ENCODE measurements around the gene SAT1. TPM values are rescaled to one million over a fixed set of nuclear protein-coding genes. Genes with fewer than 3 reads are reported as not detected.

The SAT1 gene
- total RNA-seq, 2 experiments from 2014 or later = 86.3 to 89.7 TPM

- no peaks in the 10 kb centered on the region for H3K27me3 Mint-ChIP-seq
- ChIA-PET CTCF (interaction anchor here (0.5 to 2.7 kb wide), 12 partner anchors 10 to 270 kb away, joined by 3 to 14 read pairs (median 4); no protein-coding TSS in a partner anchor), POLR2A (interaction anchor here (0.6 to 1.5 kb wide), 3 partner anchors 11 to 118 kb away, joined by 5 to 10 read pairs (median 9); no protein-coding TSS in a partner anchor)
- H3K4me1 Mint-ChIP-seq = peaks cover 40% of the 10 kb centered on the region
- peaks cover 25% of the 10 kb centered on the region for H3K36me3 Mint-ChIP-seq (ENCODE audit: low read depth)
- H3K9me3 Mint-ChIP-seq = no peaks in the 10 kb centered on the region
- peak overlapping the region; percentile 95 for H3K4me3 Mint-ChIP-seq
- peak overlapping the region; percentile 98 for H3K27ac Mint-ChIP-seq
- DNase-seq = peak; percentile 10
Observed at GRCh38 chrX:23783589-23784469, 856 bp downstream of the SAT1 start.

- Mint-ChIP-seq H3K36me3 (ENCODE audit: low read depth) (peaks cover 25% of the 10 kb centered on the region), H3K27ac (peak overlapping the region; percentile 98), H3K4me1 (peaks cover 40% of the 10 kb centered on the region), H3K27me3 (no peaks in the 10 kb centered on the region), H3K9me3 (no peaks in the 10 kb centered on the region), H3K4me3 (peak overlapping the region; percentile 95)
- POLR2A ChIA-PET = interaction anchor here (0.6 kb wide), 1 partner anchor 12 kb away, joined by 5 read pairs; no protein-coding TSS in a partner anchor
- CTCF ChIA-PET = interaction anchor here (0.6 to 1.3 kb wide), 5 partner anchors 9 to 269 kb away, joined by 3 to 4 read pairs (median 3); no protein-coding TSS in a partner anchor
- DNase-seq = peak; percentile 13
Observed at GRCh38 chrX:23784470-23785331, 1.7 kb downstream of the SAT1 start.

- ChIA-PET POLR2A (no interaction called here), CTCF (no interaction called here)
- H3K4me1 Mint-ChIP-seq = peaks cover 40% of the 10 kb centered on the region
- H3K27ac Mint-ChIP-seq = no peak overlapping the region
- H3K36me3 Mint-ChIP-seq (ENCODE audit: low read depth) = peaks cover 25% of the 10 kb centered on the region
- no peak for DNase-seq
- no peaks in the 10 kb centered on the region for H3K27me3 Mint-ChIP-seq
- H3K9me3 Mint-ChIP-seq = no peaks in the 10 kb centered on the region
- H3K4me3 Mint-ChIP-seq = peak overlapping the region; percentile 95
Observed at GRCh38 chrX:23785580-23785979, 2.6 kb downstream of the SAT1 start.

GRCh38 chrX:23786268-23786815, 3.4 kb downstream of the SAT1 start:
- no peak for DNase-seq
- peaks cover 35% of the 10 kb centered on the region for H3K4me1 Mint-ChIP-seq
- no peak overlapping the region for H3K4me3 Mint-ChIP-seq
- no peak overlapping the region for H3K27ac Mint-ChIP-seq
- H3K9me3 Mint-ChIP-seq = no peaks in the 10 kb centered on the region
- CTCF ChIA-PET = interaction anchor here (0.6 to 0.7 kb wide), 3 partner anchors 8 to 626 kb away, joined by 3 to 4 read pairs (median 4); no protein-coding TSS in a partner anchor
- H3K27me3 Mint-ChIP-seq = no peaks in the 10 kb centered on the region
- H3K36me3 Mint-ChIP-seq (ENCODE audit: low read depth) = peaks cover 25% of the 10 kb centered on the region
- POLR2A ChIA-PET = no interaction called here

- POLR2A ChIA-PET = no interaction called here
Observed at GRCh38 chrX:23787745-23788118, 4.8 kb downstream of the SAT1 start.

GRCh38 chrX:23788521-23788920, 5.5 kb downstream of the SAT1 start:
- Mint-ChIP-seq H3K4me1 (peaks cover 22% of the 10 kb centered on the region), H3K4me3 (no peak overlapping the region), H3K27ac (no peak overlapping the region), H3K27me3 (no peaks in the 10 kb centered on the region), H3K9me3 (no peaks in the 10 kb centered on the region), H3K36me3 (ENCODE audit: low read depth) (peaks cover 24% of the 10 kb centered on the region)
- no peak for DNase-seq
- POLR2A ChIA-PET = no interaction called here
- CTCF ChIA-PET = interaction anchor here (1.2 kb wide), 1 partner anchor 113 kb away, joined by 4 read pairs; no protein-coding TSS in a partner anchor

More at GRCh38 chrX:23787745-23788118, 4.8 kb downstream of the SAT1 start:
- H3K27me3 Mint-ChIP-seq = no peaks in the 10 kb centered on the region
- H3K4me1 Mint-ChIP-seq = peaks cover 23% of the 10 kb centered on the region
- H3K4me3 Mint-ChIP-seq = no peak overlapping the region
- CTCF ChIA-PET = interaction anchor here (1.1 to 1.2 kb wide), 2 partner anchors 9 to 114 kb away, joined by 3 to 4 read pairs; no protein-coding TSS in a partner anchor
- H3K27ac Mint-ChIP-seq = no peak overlapping the region
- DNase-seq = no peak
- H3K36me3 Mint-ChIP-seq (ENCODE audit: low read depth) = peaks cover 25% of the 10 kb centered on the region
- no peaks in the 10 kb centered on the region for H3K9me3 Mint-ChIP-seq

- H3K4me1 Mint-ChIP-seq = peaks cover 22% of the 10 kb centered on the region
- no peak overlapping the region for H3K27ac Mint-ChIP-seq
- H3K4me3 Mint-ChIP-seq = no peak overlapping the region
- peaks cover 20% of the 10 kb centered on the region for H3K36me3 Mint-ChIP-seq (ENCODE audit: low read depth)
- CTCF ChIA-PET = no interaction called here
- POLR2A ChIA-PET = no interaction called here
- H3K27me3 Mint-ChIP-seq = no peaks in the 10 kb centered on the region
- DNase-seq = no peak
- H3K9me3 Mint-ChIP-seq = no peaks in the 10 kb centered on the region
Observed at GRCh38 chrX:23788946-23789345, 6.0 kb downstream of the SAT1 start.

GRCh38 chrX:23789386-23790154, 6.6 kb downstream of the SAT1 start:
- Mint-ChIP-seq H3K27me3 (no peaks in the 10 kb centered on the region), H3K4me3 (no peak overlapping the region), H3K36me3 (ENCODE audit: low read depth) (peaks cover 14% of the 10 kb centered on the region), H3K9me3 (no peaks in the 10 kb centered on the region), H3K4me1 (peaks cover 18% of the 10 kb centered on the region), H3K27ac (no peak overlapping the region)
- no peak for DNase-seq
- CTCF ChIA-PET = interaction anchor here (0.5 kb wide), 1 partner anchor 155 kb away, joined by 3 read pairs; no protein-coding TSS in a partner anchor
- POLR2A ChIA-PET = no interaction called here

GRCh38 chrX:23790155-23790497, 7.2 kb downstream of the SAT1 start:
- no peaks in the 10 kb centered on the region for H3K27me3 Mint-ChIP-seq
- peaks cover 12% of the 10 kb centered on the region for H3K4me1 Mint-ChIP-seq
- H3K36me3 Mint-ChIP-seq (ENCODE audit: low read depth) = peaks cover 8% of the 10 kb centered on the region
- H3K9me3 Mint-ChIP-seq = no peaks in the 10 kb centered on the region
- no peak overlapping the region for H3K27ac Mint-ChIP-seq
- ChIA-PET CTCF (interaction anchor here (0.5 kb wide), 1 partner anchor 155 kb away, joined by 3 read pairs; no protein-coding TSS in a partner anchor), POLR2A (no interaction called here)
- no peak overlapping the region for H3K4me3 Mint-ChIP-seq
- DNase-seq = no peak

GRCh38 chrX:23792861-23793553, 10.0 kb downstream of the SAT1 start:
- ChIA-PET CTCF (interaction anchor here (1.1 kb wide), 1 partner anchor 8 kb away, joined by 3 read pairs; no protein-coding TSS in a partner anchor), POLR2A (no interaction called here)
- no peak overlapping the region for H3K4me3 Mint-ChIP-seq
- H3K27ac Mint-ChIP-seq = no peak overlapping the region
- H3K9me3 Mint-ChIP-seq = no peaks in the 10 kb centered on the region
- H3K4me1 Mint-ChIP-seq = peaks cover 4% of the 10 kb centered on the region
- no peak for DNase-seq
- no peaks in the 10 kb centered on the region for H3K36me3 Mint-ChIP-seq (ENCODE audit: low read depth)
- no peaks in the 10 kb centered on the region for H3K27me3 Mint-ChIP-seq

GRCh38 chrX:23795221-23795620, 12.2 kb downstream of the SAT1 start:
- H3K9me3 Mint-ChIP-seq = no peaks in the 10 kb centered on the region
- no peak overlapping the region for H3K4me3 Mint-ChIP-seq
- ChIA-PET POLR2A (no interaction called here), CTCF (interaction anchor here (0.6 to 1.2 kb wide), 3 partner anchors 11 to 78 kb away, joined by 3 to 4 read pairs (median 3); no protein-coding TSS in a partner anchor)
- no peak overlapping the region for H3K27ac Mint-ChIP-seq
- H3K36me3 Mint-ChIP-seq (ENCODE audit: low read depth) = no peaks in the 10 kb centered on the region
- no peak for DNase-seq
- no peaks in the 10 kb centered on the region for H3K27me3 Mint-ChIP-seq
- H3K4me1 Mint-ChIP-seq = no peaks in the 10 kb centered on the region
